HepG2 (cell line): ENCODE data around the gene CAMTA2. TPM values are rescaled to one million over a fixed set of nuclear protein-coding genes. Genes with fewer than 3 reads are reported as not detected.

Experiments used
- CBX2 ChIP-seq, 2 experiments: fragments of 200-600 bp in 1 of 2; sonication (generic); formaldehyde crosslinking in 1 of 2; IDR thresholded peaks; 2 replicates each; pipeline versions ENCODE4 v1.7.0 to v1.8.1; 2018 to 2022; ENCODE audit warnings: low read depth in 2 of 2, low read length in 1 of 2, mild to moderate bottlenecking in 1 of 2, missing genetic modification reagents in 1 of 2
- HNF1A ChIP-seq, 2 experiments: sonication (generic) in 1 of 2; formaldehyde crosslinking in 1 of 2; IDR thresholded peaks; 2 replicates each; pipeline versions ENCODE4 v1.4.0 to v1.6.1; 2016 to 2020; ENCODE audit warnings: borderline replicate concordance in 1 of 2, low read depth in 1 of 2, mild to moderate bottlenecking in 1 of 2, missing genetic modification reagents in 1 of 2
- HOXD1 ChIP-seq: sonication (generic); formaldehyde crosslinking; IDR thresholded peaks from 2 replicates; pipeline ENCODE4 v1.5.0; 2020; ENCODE audit warnings: missing genetic modification reagents
- KAT8 ChIP-seq: IDR thresholded peaks from 2 replicates; pipeline ENCODE4 v1.6.1; 2016; ENCODE audit warnings: missing genetic modification reagents, missing compliant biosample characterization
- MTA1 ChIP-seq: sonication (generic); formaldehyde crosslinking; IDR thresholded peaks from 2 replicates; pipeline ENCODE4 v1.4.0; 2020; ENCODE audit warnings: missing genetic modification reagents, mild to moderate bottlenecking, borderline replicate concordance
- MTF2 ChIP-seq: sonication (generic); formaldehyde crosslinking; IDR thresholded peaks from 2 replicates; pipeline ENCODE4 v1.5.0; 2020; ENCODE audit warnings: missing genetic modification reagents, borderline replicate concordance
- SPEN ChIP-seq: sonication (generic); formaldehyde crosslinking; IDR thresholded peaks from 2 replicates; pipeline ENCODE4 v1.5.1; 2020; ENCODE audit warnings: low read depth, mild to moderate bottlenecking, missing genetic modification reagents
- TFDP2 ChIP-seq: sonication (generic); formaldehyde crosslinking; IDR thresholded peaks from 2 replicates; pipeline ENCODE4 v1.4.0; 2020; ENCODE audit warnings: missing genetic modification reagents
- ZBTB37 ChIP-seq: sonication (generic); formaldehyde crosslinking; IDR thresholded peaks from 2 replicates; pipeline ENCODE4 v1.4.0; 2020; ENCODE audit warnings: mild to moderate bottlenecking, missing genetic modification reagents
- ZFY ChIP-seq: sonication (generic); formaldehyde crosslinking; IDR thresholded peaks from 2 replicates; pipeline ENCODE4 v1.4.0; 2020; ENCODE audit warnings: missing genetic modification reagents
- ZNF350 ChIP-seq: sonication (generic); formaldehyde crosslinking; IDR thresholded peaks from 2 replicates; pipeline ENCODE4 v1.4.0; 2020; ENCODE audit warnings: mild to moderate bottlenecking, low read depth, missing genetic modification reagents, borderline replicate concordance
- ZNF709 ChIP-seq: sonication (generic); formaldehyde crosslinking; IDR thresholded peaks from 2 replicates; pipeline ENCODE4 v1.5.0; 2020; ENCODE audit warnings: mild to moderate bottlenecking, missing genetic modification reagents
- ZNF776 ChIP-seq: sonication (generic); formaldehyde crosslinking; IDR thresholded peaks from 2 replicates; pipeline ENCODE4 v1.4.0; 2020; ENCODE audit warnings: mild to moderate bottlenecking, missing genetic modification reagents
- ZSCAN12 ChIP-seq: sonication (generic); formaldehyde crosslinking; IDR thresholded peaks from 2 replicates; pipeline ENCODE4 v1.9.0; 2021; ENCODE audit warnings: mild to moderate bottlenecking, missing genetic modification reagents
- ZSCAN29 ChIP-seq: sonication (generic); formaldehyde crosslinking; conservative IDR thresholded peaks from 2 replicates; pipeline ENCODE4 v1.4.0; 2020; ENCODE audit warnings: mild to moderate bottlenecking, missing genetic modification reagents
- polyA plus RNA-seq, 8 experiments: library from polyadenylated mRNA; depleted of rRNA in 3 of 8; stranded (reverse) in 7 of 8; unstranded in 1 of 8; fragments of >200 nt; fragmentation: Illumina TruSeq in 4 of 8; extraction: Trizol in 4 of 8; gene quantifications; 2 replicates each; pipeline versions ENCODE4 v1.2.1 to v1.2.3, GENCODE V29; 2011 to 2016; ENCODE audit warnings: low read depth in 4 of 8, missing spikeins in 1 of 8, mixed read lengths in 1 of 8; ENCODE audit not compliant: insufficient read depth in 1 of 8
- total RNA-seq, 5 experiments: library from RNA; depleted of rRNA; stranded (reverse); fragments of >200 nt; fragmentation: Illumina TruSeq; extraction: Trizol; gene quantifications; 2 replicates each; pipeline ENCODE4 v1.2.3, GENCODE V29; 2016; ENCODE audit warnings: low read depth in 1 of 5
- TF ChIP-seq, protein P1 (sequence below): IDR thresholded peaks from 2 replicates; pipeline ENCODE4 v1.6.1; 2016
- TF ChIP-seq, protein P2 (sequence below): IDR thresholded peaks from 2 replicates; pipeline ENCODE4 v1.6.1; 2016

Gene CAMTA2
- total and polyA plus RNA-seq, 2 of the 13 experiments (the other 11 are each of a cell fraction or from before 2014, with no cell fraction given) = 4.1 to 7.1 TPM

DNA sequence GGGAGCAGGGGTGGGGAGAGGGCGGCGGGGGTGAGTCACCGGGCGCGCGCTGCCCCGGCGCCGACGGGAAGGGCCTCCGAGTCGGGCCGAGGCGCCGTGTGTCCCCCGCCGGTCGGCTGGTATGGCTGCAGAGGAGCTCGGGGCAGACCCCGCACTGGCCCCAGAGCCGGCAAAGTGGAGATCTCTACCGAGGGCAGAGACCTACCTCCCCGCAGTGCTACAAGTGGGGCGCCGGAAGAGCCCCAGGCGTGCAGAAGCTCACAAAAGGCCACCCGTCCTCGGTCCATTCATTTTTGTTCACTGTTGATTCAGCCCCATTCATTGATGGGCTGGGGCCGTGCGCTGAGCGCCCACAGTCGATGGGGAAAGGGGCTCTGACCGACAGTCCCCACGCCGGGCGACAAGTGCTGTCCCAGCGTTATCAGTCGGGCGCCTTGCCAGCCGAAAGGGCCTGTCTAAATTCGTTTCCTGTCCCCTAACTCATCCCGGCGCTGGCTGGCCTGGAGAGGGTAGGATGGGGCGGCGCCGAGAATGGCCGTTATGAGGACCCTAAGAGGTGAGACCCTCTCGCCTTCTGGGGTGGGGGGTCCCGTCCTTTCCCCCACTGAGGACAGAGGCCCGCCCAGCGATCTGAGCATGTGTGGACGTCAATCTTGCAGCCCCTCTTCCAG is 37.3 kb downstream of the CAMTA2 start (continued):
- TF ChIP-seq MTF2 (CRISPR knock-in tag) = peak; percentile 73; the same call in 1 of the 2 replicates
- TF ChIP-seq MTA1 (CRISPR knock-in tag) = peak; percentile 69; the same call in 1 of the 2 replicates
- 0 out of 2 replicates have a peak, but pooled peaks have one; percentile 8 for TF ChIP-seq TFDP2 (CRISPR knock-in tag)
- no peak for TF ChIP-seq CBX2 (IDR thresholded peaks at IDR 0.05; ENCODE audit: low read depth, low read length)
- TF ChIP-seq CBX2 (CRISPR knock-in tag; IDR thresholded peaks at IDR 0.05; ENCODE audit: low read depth) = no peak
- peak; percentile 78; the same call in 1 of the 2 replicates for TF ChIP-seq ZNF350 (CRISPR knock-in tag)
- 0 out of 2 replicates have a peak, but pooled peaks have one; percentile 3 for TF ChIP-seq KAT8
- 0 out of 2 replicates have a peak, but pooled peaks have one; percentile 9 for TF ChIP-seq ZNF709
- TF ChIP-seq ZBTB37 (CRISPR knock-in tag) = peak; percentile 55; the same call in 1 of the 2 replicates
- peak; percentile 51 for TF ChIP-seq ZFY (CRISPR knock-in tag)
- 0 out of 2 replicates have a peak, but pooled peaks have one; percentile 34 for TF ChIP-seq ZNF776
- TF ChIP-seq HNF1A (IDR thresholded peaks at IDR 0.05; ENCODE audit: low read depth) = no peak
- TF ChIP-seq HNF1A (CRISPR knock-in tag; IDR thresholded peaks at IDR 0.05; ENCODE audit: borderline replicate concordance) = no peak
- TF ChIP-seq, protein P1, sequence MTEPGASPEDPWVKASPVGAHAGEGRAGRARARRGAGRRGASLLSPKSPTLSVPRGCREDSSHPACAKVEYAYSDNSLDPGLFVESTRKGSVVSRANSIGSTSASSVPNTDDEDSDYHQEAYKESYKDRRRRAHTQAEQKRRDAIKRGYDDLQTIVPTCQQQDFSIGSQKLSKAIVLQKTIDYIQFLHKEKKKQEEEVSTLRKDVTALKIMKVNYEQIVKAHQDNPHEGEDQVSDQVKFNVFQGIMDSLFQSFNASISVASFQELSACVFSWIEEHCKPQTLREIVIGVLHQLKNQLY (CRISPR knock-in tag) = 0 out of 2 replicates have a peak, but pooled peaks have one; percentile 1
- TF ChIP-seq, protein P2, sequence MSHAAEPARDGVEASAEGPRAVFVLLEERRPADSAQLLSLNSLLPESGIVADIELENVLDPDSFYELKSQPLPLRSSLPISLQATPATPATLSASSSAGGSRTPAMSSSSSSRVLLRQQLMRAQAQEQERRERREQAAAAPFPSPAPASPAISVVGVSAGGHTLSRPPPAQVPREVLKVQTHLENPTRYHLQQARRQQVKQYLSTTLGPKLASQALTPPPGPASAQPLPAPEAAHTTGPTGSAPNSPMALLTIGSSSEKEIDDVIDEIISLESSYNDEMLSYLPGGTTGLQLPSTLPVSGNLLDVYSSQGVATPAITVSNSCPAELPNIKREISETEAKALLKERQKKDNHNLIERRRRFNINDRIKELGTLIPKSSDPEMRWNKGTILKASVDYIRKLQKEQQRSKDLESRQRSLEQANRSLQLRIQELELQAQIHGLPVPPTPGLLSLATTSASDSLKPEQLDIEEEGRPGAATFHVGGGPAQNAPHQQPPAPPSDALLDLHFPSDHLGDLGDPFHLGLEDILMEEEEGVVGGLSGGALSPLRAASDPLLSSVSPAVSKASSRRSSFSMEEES = no peak
- TF ChIP-seq SPEN (CRISPR knock-in tag) = peak; percentile 12; the same call in 1 of the 2 replicates
- 0 out of 2 replicates have a peak, but pooled peaks have one; percentile 17 for TF ChIP-seq HOXD1 (CRISPR knock-in tag)
- TF ChIP-seq ZSCAN29 (CRISPR knock-in tag) = no peak
- TF ChIP-seq ZSCAN12 = no peak
